Osteocyte (in vitro differentiated cells): ENCODE data around the gene TAS1R1. TPM values are rescaled to one million over a fixed set of nuclear protein-coding genes. Genes with fewer than 3 reads are reported as not detected.

Source experiments
- DNase-seq: peaks from one replicate; pipeline ENCODE4 v3.0.0; 2021; ENCODE audit warnings: mixed read lengths; ENCODE audit not compliant: unreplicated experiment; ENCODE audit errors: extremely low spot score
- H3K27ac Mint-ChIP-seq: one replicate; pipeline ENCODE4 v1.8.0; 2021; ENCODE audit warnings: mild to moderate bottlenecking, mixed read lengths; ENCODE audit not compliant: unreplicated experiment
- H3K27me3 Mint-ChIP-seq: one replicate; pipeline ENCODE4 v1.8.0; 2021; ENCODE audit warnings: mixed read lengths; ENCODE audit not compliant: unreplicated experiment
- H3K36me3 Mint-ChIP-seq: one replicate; pipeline ENCODE4 v1.8.0; 2021; ENCODE audit warnings: mixed read lengths; ENCODE audit not compliant: unreplicated experiment
- H3K4me1 Mint-ChIP-seq: one replicate; pipeline ENCODE4 v1.8.0; 2021; ENCODE audit warnings: mixed read lengths; ENCODE audit not compliant: unreplicated experiment
- H3K4me3 Mint-ChIP-seq: one replicate; pipeline ENCODE4 v1.8.0; 2021; ENCODE audit warnings: mild to moderate bottlenecking, moderate library complexity, mixed read lengths; ENCODE audit not compliant: unreplicated experiment
- H3K9me3 Mint-ChIP-seq: one replicate; pipeline ENCODE4 v1.8.0; 2021; ENCODE audit warnings: mixed read lengths; ENCODE audit not compliant: unreplicated experiment
- total RNA-seq: library from RNA; stranded (reverse); gene quantifications from 2 replicates; pipeline ENCODE4 v1.2.1, GENCODE V29; 2021
- TF ChIP-seq, protein P1 (sequence below): fragments of 200-600 bp; sonication (generic); IDR thresholded peaks from 2 replicates; pipeline ENCODE4 v1.5.0; 2021; ENCODE audit warnings: antibody characterized with exemption, mild to moderate bottlenecking, moderate library complexity

TAS1R1 gene
- total RNA-seq, 1 donor from 2014 or later, result not detected

DNA sequence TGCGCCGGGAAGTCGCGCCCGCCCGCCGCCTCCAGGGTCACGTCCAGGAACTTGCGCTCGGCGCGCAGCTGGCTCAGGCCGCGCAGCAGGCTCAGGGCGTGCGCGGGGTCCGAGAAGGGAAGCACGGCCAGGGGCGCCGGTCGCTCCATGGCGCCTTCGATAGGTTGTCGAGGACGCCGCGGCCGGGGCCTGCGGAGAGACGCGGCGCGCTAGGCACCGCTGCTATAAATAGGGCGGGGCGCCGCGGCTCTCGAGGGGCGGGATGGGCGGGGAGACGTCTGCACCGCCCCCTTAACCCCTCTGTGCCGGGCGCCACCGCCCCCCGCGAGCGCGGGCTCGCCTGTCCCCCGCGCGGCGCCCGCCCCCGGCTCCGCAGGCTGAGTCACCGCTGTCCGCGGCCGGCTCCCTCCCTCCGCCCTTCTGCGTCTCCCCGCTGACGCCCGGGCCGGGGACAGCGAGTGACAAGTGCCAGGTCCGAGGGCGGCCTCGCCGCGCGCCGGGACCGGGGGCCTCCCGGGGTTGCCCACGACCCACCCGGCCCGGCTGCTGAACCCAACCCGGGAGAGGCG is 47.6 kb downstream of the TAS1R1 start, which contains the start of gene KLHL21:
TSS of gene KLHL21 (minus strand) at position 201 of the 569 bp plus-strand sequence. CDS start at position 149, 52 bp downstream.
- Mint-ChIP-seq H3K36me3 (no peaks in the 10 kb centered on the region), H3K9me3 (no peaks in the 10 kb centered on the region), H3K27me3 (no peaks in the 10 kb centered on the region), H3K4me3 (peak within 1 kb of the TSS; percentile 96), H3K27ac (peak within 1 kb of the TSS; percentile 99), H3K4me1 (peaks cover 31% of the 10 kb centered on the region)
- TF ChIP-seq, protein P1, sequence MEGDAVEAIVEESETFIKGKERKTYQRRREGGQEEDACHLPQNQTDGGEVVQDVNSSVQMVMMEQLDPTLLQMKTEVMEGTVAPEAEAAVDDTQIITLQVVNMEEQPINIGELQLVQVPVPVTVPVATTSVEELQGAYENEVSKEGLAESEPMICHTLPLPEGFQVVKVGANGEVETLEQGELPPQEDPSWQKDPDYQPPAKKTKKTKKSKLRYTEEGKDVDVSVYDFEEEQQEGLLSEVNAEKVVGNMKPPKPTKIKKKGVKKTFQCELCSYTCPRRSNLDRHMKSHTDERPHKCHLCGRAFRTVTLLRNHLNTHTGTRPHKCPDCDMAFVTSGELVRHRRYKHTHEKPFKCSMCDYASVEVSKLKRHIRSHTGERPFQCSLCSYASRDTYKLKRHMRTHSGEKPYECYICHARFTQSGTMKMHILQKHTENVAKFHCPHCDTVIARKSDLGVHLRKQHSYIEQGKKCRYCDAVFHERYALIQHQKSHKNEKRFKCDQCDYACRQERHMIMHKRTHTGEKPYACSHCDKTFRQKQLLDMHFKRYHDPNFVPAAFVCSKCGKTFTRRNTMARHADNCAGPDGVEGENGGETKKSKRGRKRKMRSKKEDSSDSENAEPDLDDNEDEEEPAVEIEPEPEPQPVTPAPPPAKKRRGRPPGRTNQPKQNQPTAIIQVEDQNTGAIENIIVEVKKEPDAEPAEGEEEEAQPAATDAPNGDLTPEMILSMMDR, result no peak
- DNase-seq, result peak; percentile 95

DNA sequence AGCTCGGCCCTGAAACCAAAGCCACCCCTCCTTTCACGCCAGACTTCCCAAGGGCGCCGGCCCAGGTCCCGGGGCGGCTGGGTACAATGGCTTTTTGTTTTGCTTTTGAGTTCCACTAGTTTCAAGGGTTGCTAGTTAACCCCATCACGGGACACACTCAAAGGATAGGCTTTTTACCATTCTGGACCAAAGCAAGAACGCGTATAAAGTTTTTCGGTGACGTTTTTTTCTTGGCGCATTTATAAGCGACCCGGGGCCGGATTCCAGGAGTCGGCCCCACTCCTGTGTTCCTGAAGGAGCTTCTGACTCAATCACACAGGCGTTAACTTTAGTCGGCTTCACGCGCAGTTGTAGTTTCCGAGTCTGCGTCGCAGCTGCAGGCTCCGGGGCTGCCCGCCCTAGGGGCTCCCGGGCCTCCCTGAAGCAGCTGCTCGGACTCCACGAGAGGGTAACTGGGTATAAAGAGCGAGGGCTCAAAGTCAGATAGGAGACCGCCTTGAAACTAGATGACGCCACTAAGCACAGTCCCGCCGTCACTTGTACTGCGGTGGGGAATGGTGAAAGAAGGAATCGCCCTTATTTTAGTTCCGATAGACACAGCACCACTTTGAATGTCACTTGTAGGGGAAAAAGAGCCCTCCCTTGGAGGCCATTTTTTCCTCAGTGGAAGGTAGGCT is 48.3 kb downstream of the TAS1R1 start:
- H3K9me3 Mint-ChIP-seq, result no peaks in the 10 kb centered on the region
- H3K27me3 Mint-ChIP-seq, result no peaks in the 10 kb centered on the region
- H3K27ac Mint-ChIP-seq, result peak overlapping the region; percentile 99
- DNase-seq, result no peak
- peak overlapping the region; percentile 74 for H3K4me3 Mint-ChIP-seq
- no peaks in the 10 kb centered on the region for H3K36me3 Mint-ChIP-seq
- peaks cover 31% of the 10 kb centered on the region for H3K4me1 Mint-ChIP-seq
- TF ChIP-seq, protein P1, result no peak

DNA sequence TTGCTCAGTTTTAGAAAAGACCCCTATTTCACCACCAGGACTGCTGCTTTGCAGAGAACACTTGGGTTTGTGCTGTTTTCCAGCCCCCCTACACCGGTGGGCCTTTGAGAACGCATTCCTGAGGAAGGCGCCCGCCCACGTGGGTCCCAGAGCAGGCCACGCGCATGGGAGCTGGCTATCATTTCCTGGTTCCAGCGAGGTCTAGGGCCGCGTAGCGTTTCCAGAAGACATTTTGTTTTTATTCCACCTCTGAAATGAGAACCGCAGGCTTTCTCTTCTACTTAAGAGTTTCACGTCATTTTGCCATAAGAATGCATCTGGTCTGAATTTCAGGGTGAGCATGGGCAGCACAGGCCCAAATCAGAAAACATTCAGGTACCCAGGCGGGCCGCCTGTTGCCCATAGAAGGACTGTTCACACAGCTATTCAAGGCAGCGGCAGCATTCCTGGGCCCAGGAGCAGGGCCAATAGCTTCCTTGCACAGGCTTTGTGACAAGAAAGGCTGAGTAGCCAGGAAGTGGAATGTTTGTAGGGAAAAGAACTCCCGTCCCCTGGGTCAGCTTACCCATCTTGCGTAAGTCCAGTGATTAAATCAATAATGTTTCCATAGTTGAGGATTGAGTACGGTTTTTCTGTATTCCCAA is 48.9 kb downstream of the TAS1R1 start:
- Mint-ChIP-seq H3K9me3 (no peaks in the 10 kb centered on the region), H3K27ac (peak overlapping the region; percentile 99), H3K27me3 (no peaks in the 10 kb centered on the region), H3K4me1 (peaks cover 31% of the 10 kb centered on the region), H3K4me3 (peak overlapping the region; percentile 74), H3K36me3 (no peaks in the 10 kb centered on the region)
- DNase-seq, result no peak
- TF ChIP-seq, protein P1, result no peak

DNA sequence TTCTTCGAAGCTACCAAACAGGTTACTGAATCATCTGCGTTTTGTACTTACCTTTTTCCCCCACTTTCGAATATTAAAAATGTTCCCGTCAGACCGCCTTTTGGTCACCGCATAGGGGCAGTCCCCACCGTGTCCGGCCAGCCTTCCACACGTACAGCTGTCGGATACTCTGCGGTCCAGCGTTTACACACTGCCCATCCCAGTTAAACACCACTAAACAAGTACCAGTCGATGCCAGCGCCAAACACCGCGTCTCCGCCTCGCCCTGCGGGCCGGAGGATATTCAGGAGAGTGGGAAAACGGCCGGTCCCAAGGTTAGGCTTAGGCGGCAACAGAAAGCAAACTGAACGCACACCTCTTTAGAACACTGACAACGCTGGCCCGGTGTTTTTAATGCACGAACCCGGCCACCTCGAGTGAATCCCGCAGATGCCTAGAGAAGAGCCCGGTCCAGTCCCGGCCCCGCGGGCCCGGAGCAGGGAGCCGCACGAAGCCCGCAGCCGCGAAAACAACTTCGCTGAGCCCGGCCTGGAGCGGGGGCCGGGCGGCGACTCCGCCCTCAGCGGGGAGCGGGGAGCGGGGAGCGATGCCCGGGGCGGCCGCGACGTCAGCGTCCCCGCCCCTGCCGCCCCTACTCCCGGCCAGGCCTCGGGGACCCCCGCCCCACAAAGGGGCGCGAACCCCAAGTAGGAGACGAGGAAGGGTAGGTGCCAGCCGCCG is 57.7 kb downstream of the TAS1R1 start:
- no peak for DNase-seq
- no peaks in the 10 kb centered on the region for H3K9me3 Mint-ChIP-seq
- TF ChIP-seq, protein P1, result peak; percentile 17
- H3K36me3 Mint-ChIP-seq, result no peaks in the 10 kb centered on the region
- no peaks in the 10 kb centered on the region for H3K27me3 Mint-ChIP-seq
- peak overlapping the region; percentile 86 for H3K4me3 Mint-ChIP-seq
- peak overlapping the region; percentile 90 for H3K27ac Mint-ChIP-seq
- H3K4me1 Mint-ChIP-seq, result peaks cover 42% of the 10 kb centered on the region
